Trophoblast cell (in vitro differentiated cells and primary cell): ENCODE data around the gene ARMC2.
"Not testable (repeated sequence)": the region's sequence is repeated elsewhere in the genome, so short reads cannot be mapped to it uniquely, and the experiment has no call there.

ENCODE experiments used
- DNase-seq, 2 donors: peaks; one replicate each; pipeline ENCODE4 v3.0.0-alpha.2; 2016
- H2AFZ ChIP-seq: 2 replicates; pipeline ENCODE4 v1.6.1; 2013; ENCODE audit warnings: low read length, moderate library complexity, mild to moderate bottlenecking; ENCODE audit not compliant: insufficient read depth, poor library complexity
- H2AK5ac ChIP-seq: 2 replicates; pipeline ENCODE4 v1.6.1; 2013; ENCODE audit warnings: mild to moderate bottlenecking, low read length
- H2BK120ac ChIP-seq: 2 replicates; pipeline ENCODE4 v1.6.1; 2013; ENCODE audit warnings: low read length, mild to moderate bottlenecking, moderate library complexity; ENCODE audit not compliant: insufficient read depth, poor library complexity
- H2BK12ac ChIP-seq: 2 replicates; pipeline ENCODE4 v1.6.1; 2013; ENCODE audit warnings: mild to moderate bottlenecking, low read length, moderate library complexity
- H2BK5ac ChIP-seq: 2 replicates; pipeline ENCODE4 v1.6.1; 2013; ENCODE audit warnings: low read length, low read depth, moderate library complexity, mild to moderate bottlenecking; ENCODE audit not compliant: poor library complexity
- H3K14ac ChIP-seq: 2 replicates; pipeline ENCODE4 v1.6.1; 2013; ENCODE audit warnings: mild to moderate bottlenecking, low read length
- H3K18ac ChIP-seq: 2 replicates; pipeline ENCODE4 v1.6.1; 2013; ENCODE audit warnings: mild to moderate bottlenecking, low read length
- H3K23ac ChIP-seq: 2 replicates; pipeline ENCODE4 v1.6.1; 2013; ENCODE audit warnings: low read length
- H3K27ac ChIP-seq: 2 replicates; pipeline ENCODE4 v1.5.1; 2013; ENCODE audit warnings: low read depth, mild to moderate bottlenecking, inconsistent platforms, low read length, moderate library complexity
- H3K27me3 ChIP-seq: 2 replicates; pipeline ENCODE4 v1.6.1; 2013; ENCODE audit warnings: inconsistent platforms, mild to moderate bottlenecking, low read length, moderate library complexity; ENCODE audit not compliant: insufficient read depth
- H3K36me3 ChIP-seq, 2 experiments: 1 replicate in 1 of 2; 2 replicates in 1 of 2; pipeline ENCODE4 v1.6.1; 2013; ENCODE audit warnings: low read length in 2 of 2, mild to moderate bottlenecking in 2 of 2, moderate library complexity in 1 of 2; ENCODE audit not compliant: insufficient read depth in 2 of 2, control insufficient read depth in 1 of 2
- H3K4ac ChIP-seq: 2 replicates; pipeline ENCODE4 v1.6.1; 2013; ENCODE audit warnings: low read depth, mild to moderate bottlenecking, low read length, moderate library complexity
- H3K4me1 ChIP-seq, 2 experiments: 1 replicate in 1 of 2; 2 replicates in 1 of 2; pipeline ENCODE4 v1.6.1; 2013; ENCODE audit warnings: low read length in 2 of 2, mild to moderate bottlenecking in 2 of 2, moderate library complexity in 1 of 2; ENCODE audit not compliant: insufficient read depth in 2 of 2, control insufficient read depth in 1 of 2
- H3K4me2 ChIP-seq: 2 replicates; pipeline ENCODE4 v1.6.1; 2013; ENCODE audit warnings: inconsistent platforms, mild to moderate bottlenecking, low read length, moderate library complexity
- H3K4me3 ChIP-seq: 2 replicates; pipeline ENCODE4 v1.5.1; 2013; ENCODE audit warnings: mild to moderate bottlenecking, low read depth, low read length, inconsistent platforms
- H3K79me1 ChIP-seq: one replicate; pipeline ENCODE4 v1.6.1; 2013; ENCODE audit warnings: low read length
- H3K79me2 ChIP-seq: 2 replicates; pipeline ENCODE4 v1.6.1; 2013; ENCODE audit warnings: low read length, mild to moderate bottlenecking; ENCODE audit not compliant: control insufficient read depth, insufficient read depth, poor library complexity
- H3K9ac ChIP-seq: 2 replicates; pipeline ENCODE4 v1.6.1; 2013; ENCODE audit warnings: mild to moderate bottlenecking, low read length
- H3K9me3 ChIP-seq: 2 replicates; pipeline ENCODE4 v1.6.1; 2013; ENCODE audit warnings: low read depth, mild to moderate bottlenecking, control low read depth, inconsistent platforms, low read length; ENCODE audit not compliant: insufficient read depth
- H4K12ac ChIP-seq: 2 replicates; pipeline ENCODE4 v1.6.1; 2013; ENCODE audit warnings: low read depth, mild to moderate bottlenecking, low read length, moderate library complexity
- H4K8ac ChIP-seq: 2 replicates; pipeline ENCODE4 v1.6.1; 2013; ENCODE audit warnings: low read depth, mild to moderate bottlenecking, low read length, moderate library complexity
- H4K91ac ChIP-seq: one replicate; pipeline ENCODE4 v1.6.1; 2013; ENCODE audit warnings: low read depth, mild to moderate bottlenecking, low read length, moderate library complexity
- WGBS: extraction: QIAGEN DNeasy Blood & Tissue Kit; methylation state at CpG from one replicate; pipeline ENCODE4 v1.1.7; 2013; ENCODE audit warnings: missing lambda C conversion rate; ENCODE audit not compliant: insufficient read length, insufficient coverage; ENCODE audit errors: extremely low coverage; 5-methylcytosine and 5-hydroxymethylcytosine counted together

Gene ARMC2

DNA sequence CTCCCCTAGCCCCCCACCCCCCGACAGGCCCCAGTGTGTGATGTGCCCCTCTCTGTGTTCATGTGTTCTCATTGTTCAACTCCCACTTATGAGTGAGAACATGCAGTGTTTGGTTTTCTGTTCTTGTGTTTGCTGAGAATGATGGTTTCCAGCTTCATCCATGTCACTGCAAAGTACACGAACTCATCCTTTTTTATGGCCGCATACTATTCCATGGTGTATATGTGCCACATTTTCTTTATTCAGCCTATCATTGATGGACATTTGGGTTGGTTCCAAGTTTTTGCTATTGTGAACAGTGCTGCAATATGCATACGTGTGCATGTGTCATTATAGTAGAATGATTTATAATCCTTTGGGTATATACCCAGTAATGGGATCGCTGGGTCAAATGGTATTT is 42.7 kb downstream of the ARMC2 start:
- DNase-seq, H3K79me2 ChIP-seq: not testable (repeated sequence)

DNA sequence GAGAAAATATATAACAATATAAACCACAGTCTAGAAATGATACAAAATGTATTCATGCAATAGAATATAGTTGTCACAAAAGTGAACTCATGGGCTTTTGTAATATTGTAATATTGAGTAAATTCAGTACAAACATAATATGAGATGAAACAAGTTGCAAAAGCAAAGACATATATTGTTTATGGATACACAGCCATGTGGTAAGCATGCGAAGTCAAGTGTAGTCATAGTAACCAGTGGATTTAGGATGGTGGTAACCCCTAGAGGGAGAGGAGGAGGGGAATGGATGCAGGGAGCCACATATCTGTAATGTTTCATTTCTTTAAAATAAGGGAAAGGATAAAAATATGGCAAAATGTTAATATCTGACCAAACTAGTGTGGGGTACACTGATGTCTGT is 47.3 kb downstream of the ARMC2 start:
- peak in 1 of 2 donors; percentile 25 for DNase-seq
- H3K4ac ChIP-seq: no peak overlapping the region
- H4K8ac ChIP-seq: no peak overlapping the region
- H2BK12ac ChIP-seq: no peak overlapping the region
- no peaks in the 10 kb centered on the region for H3K79me1 ChIP-seq
- H4K91ac ChIP-seq: no peak overlapping the region
- no peaks in the 10 kb centered on the region for H3K79me2 ChIP-seq
- no peak overlapping the region for H4K12ac ChIP-seq
- no peak overlapping the region for H3K14ac ChIP-seq
- H3K18ac ChIP-seq: no peak overlapping the region
- no peaks in the 10 kb centered on the region for H3K27me3 ChIP-seq
- no peak overlapping the region for H3K4me2 ChIP-seq
- H3K9me3 ChIP-seq: no peaks in the 10 kb centered on the region
- no CpG with 5 or more reads among the region's 1 CpG for WGBS
- no peaks in the 10 kb centered on the region for H3K4me1 ChIP-seq
- no peak overlapping the region for H2AFZ ChIP-seq
- no peak overlapping the region for H3K4me3 ChIP-seq
- H2BK5ac ChIP-seq: no peak overlapping the region
- no peaks in the 10 kb centered on the region for H3K36me3 ChIP-seq
- H2AK5ac ChIP-seq: no peak overlapping the region
- H3K9ac ChIP-seq: no peak overlapping the region
- no peak overlapping the region for H3K23ac ChIP-seq
- H2BK120ac ChIP-seq: no peak overlapping the region
- no peak overlapping the region for H3K27ac ChIP-seq

More for the DNA sequence above, 42.7 kb downstream of the ARMC2 start:
- H2BK120ac ChIP-seq, H4K8ac ChIP-seq, H3K14ac ChIP-seq, H3K4me2 ChIP-seq, H3K4me1 ChIP-seq, H3K4ac ChIP-seq, H3K79me1 ChIP-seq, H4K12ac ChIP-seq, H3K18ac ChIP-seq, H2AFZ ChIP-seq, H3K9me3 ChIP-seq, H2BK5ac ChIP-seq, H4K91ac ChIP-seq, H3K36me3 ChIP-seq, H3K4me3 ChIP-seq, H3K23ac ChIP-seq, H3K9ac ChIP-seq, H3K27me3 ChIP-seq, H2AK5ac ChIP-seq, H2BK12ac ChIP-seq, H3K27ac ChIP-seq: not testable (repeated sequence)
- WGBS: no CpG with 5 or more reads among the region's 5 CpGs

DNA sequence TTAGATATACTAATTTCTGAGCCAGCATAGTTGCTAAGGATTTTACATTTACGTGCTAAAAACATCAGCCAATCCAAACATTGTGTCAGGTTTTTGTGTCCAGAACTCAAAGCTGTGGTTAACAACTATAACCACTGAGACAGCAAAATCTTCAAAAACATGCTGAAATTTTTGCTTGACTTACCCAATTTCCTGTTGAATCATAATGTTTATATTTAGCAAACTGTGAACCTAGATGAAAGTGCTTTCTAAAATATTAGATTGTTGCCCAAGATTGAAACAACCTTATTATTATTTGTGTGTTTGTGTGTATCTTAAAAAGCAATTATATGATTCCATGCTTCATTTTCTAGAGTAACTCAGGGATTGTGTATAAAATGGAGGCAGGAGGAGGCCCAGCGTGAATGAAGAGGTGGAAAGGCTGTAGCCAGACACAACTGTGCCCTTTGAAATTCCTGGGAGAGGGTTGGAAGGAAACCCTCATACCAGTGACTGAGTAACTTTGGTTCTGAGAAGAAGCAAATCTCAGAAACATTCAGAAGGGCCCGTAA is 48.0 kb downstream of the ARMC2 start:
- Histone ChIP-seq H3K9ac (no peak overlapping the region), H4K12ac (no peak overlapping the region), H2AFZ (no peak overlapping the region), H2AK5ac (no peak overlapping the region), H3K79me1 (no peaks in the 10 kb centered on the region), H3K4me1 (no peaks in the 10 kb centered on the region), H3K4ac (no peak overlapping the region), H3K27ac (no peak overlapping the region), H3K4me3 (no peak overlapping the region), H2BK12ac (no peak overlapping the region), H2BK5ac (no peak overlapping the region), H3K18ac (no peak overlapping the region), H3K27me3 (no peaks in the 10 kb centered on the region), H3K36me3 (no peaks in the 10 kb centered on the region), H3K14ac (no peak overlapping the region), H3K23ac (no peak overlapping the region), H4K8ac (no peak overlapping the region), H2BK120ac (no peak overlapping the region), H3K4me2 (no peak overlapping the region), H4K91ac (no peak overlapping the region), H3K79me2 (no peaks in the 10 kb centered on the region), H3K9me3 (no peaks in the 10 kb centered on the region)
- WGBS: no CpG with 5 or more reads among the region's 3 CpGs
- DNase-seq: peak in 1 of 2 donors; percentile 54

DNA sequence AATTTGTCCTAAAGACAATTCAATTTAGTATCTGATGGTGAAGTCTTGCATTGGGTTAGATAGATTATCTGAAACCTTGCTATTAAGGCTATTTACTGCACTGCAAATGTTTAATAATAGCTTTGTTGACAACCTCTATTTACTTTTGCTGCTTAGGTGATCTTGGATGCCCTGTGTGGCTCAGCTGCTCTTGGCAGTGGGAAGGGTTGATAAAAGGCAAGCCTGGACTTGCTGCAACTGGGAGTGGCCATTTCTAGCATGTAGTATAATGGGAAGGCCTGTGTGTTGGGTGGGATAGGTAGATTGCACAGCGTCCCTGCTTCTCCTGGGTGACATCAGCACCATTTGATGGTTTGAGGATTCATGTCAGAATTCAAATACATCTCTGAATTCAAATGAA is 49.1 kb downstream of the ARMC2 start:
- no peaks in the 10 kb centered on the region for H3K79me1 ChIP-seq
- H3K9ac ChIP-seq: no peak overlapping the region
- peak; percentile 22 to 63 for DNase-seq
- no peak overlapping the region for H2AFZ ChIP-seq
- no peak overlapping the region for H3K4ac ChIP-seq
- H3K14ac ChIP-seq: no peak overlapping the region
- no peak overlapping the region for H2BK12ac ChIP-seq
- WGBS: no CpG with 5 or more reads among the region's 1 CpG
- H3K23ac ChIP-seq: no peak overlapping the region
- H4K12ac ChIP-seq: no peak overlapping the region
- no peak overlapping the region for H3K27ac ChIP-seq
- H2BK120ac ChIP-seq: no peak overlapping the region
- no peak overlapping the region for H3K4me2 ChIP-seq
- no peak overlapping the region for H4K91ac ChIP-seq
- H2BK5ac ChIP-seq: no peak overlapping the region
- no peaks in the 10 kb centered on the region for H3K27me3 ChIP-seq
- no peak overlapping the region for H3K4me3 ChIP-seq
- no peaks in the 10 kb centered on the region for H3K36me3 ChIP-seq
- H4K8ac ChIP-seq: no peak overlapping the region
- no peaks in the 10 kb centered on the region for H3K9me3 ChIP-seq
- no peaks in the 10 kb centered on the region for H3K79me2 ChIP-seq
- no peak overlapping the region for H2AK5ac ChIP-seq
- H3K18ac ChIP-seq: no peak overlapping the region
- H3K4me1 ChIP-seq: no peaks in the 10 kb centered on the region
